ENCODE measurements around the gene ASCL4.

DNA sequence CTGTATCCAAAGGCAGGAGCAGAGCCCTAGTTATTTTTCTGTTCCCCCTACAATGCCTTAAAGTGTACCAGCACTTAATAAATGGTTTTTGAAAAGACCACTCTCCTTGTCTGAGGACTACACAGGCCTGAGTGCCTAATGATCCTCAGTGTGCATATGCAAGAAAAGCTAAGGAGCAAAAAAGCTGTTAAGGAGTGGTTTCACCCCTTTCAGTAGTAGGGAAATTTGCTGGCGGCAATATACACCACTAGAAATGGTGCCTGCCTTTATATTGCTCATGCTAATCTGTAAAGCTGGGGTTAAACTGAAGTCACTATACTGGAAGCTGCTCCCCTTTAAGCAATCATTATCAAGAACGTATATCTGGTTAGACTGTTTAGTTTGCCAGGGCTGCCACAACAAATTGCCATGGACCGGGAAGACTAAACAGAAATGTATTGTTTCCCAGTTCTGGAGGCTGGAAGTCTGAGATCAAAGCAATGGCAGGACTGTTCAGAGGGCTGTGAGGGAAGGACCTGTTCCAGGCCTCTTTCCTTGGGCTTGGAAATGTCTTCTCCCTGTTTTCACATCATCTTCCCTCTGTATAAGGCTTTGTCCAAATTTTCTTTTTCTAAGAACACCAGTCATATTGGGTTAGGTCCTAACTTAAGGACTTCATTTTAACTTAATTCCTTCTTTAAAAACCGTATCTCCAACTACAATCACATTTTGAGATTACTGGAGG is 43.7 kb upstream of the ASCL4 start:
- TF ChIP-seq POLR2A (IDR thresholded peaks at IDR 0.05; ENCODE audit: low read length) (no peak), GATA1 (IDR thresholded peaks at IDR 0.05; ENCODE audit: low read depth, low read length) (no peak)
